GM21723 (cell line): Measurements from ENCODE around the gene RBBP4.
"Not testable (repeated sequence)": the region's sequence is repeated elsewhere in the genome, so short reads cannot be mapped to it uniquely, and the experiment has no call there.

ENCODE experiments used
- ATAC-seq: cut with Tn5 transposase; IDR thresholded peaks from one replicate; pipeline ENCODE4 v1.9.1; 2021; ENCODE audit warnings: mild to moderate bottlenecking, moderate library complexity; ENCODE audit not compliant: unreplicated experiment

Gene RBBP4

DNA sequence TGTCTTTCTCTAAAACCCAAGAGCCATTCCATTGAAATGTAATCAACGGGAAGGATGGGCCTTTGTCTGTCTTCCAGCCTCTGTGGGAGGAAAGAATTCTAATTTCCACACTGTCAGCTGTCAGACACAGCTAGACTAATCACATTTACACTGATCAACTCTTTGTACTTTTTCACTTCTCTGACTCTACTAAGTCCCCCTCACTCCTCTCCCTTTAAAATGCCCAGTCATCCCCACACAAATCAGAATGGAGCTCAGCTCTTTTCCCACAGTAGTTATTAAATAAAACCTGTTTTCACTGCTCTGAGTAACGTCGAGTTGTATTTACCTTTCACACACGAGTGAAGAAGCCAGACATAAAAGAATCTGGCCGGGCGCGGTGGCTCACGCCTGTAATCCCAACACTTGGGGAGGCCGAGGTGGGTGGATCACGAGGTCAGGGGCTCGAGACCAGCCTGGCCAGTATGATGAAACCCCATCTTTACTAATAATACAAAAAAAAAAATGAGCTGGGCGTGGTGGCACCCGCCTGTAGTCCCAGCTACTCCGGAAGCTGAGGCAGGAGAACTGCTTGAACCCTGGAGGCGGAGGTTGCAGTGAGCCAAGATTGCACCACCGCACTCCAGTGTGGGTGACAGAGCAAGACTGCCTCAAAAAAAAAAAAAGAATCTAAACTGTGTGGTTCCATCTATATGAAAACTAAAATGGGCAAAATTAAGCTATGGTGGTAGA is 13.9 kb upstream of the RBBP4 start:
- no peak for ATAC-seq

GRCh38 chr1:32639489-32640075 is 11.4 kb upstream of the RBBP4 start:
- ATAC-seq: no peak

DNA sequence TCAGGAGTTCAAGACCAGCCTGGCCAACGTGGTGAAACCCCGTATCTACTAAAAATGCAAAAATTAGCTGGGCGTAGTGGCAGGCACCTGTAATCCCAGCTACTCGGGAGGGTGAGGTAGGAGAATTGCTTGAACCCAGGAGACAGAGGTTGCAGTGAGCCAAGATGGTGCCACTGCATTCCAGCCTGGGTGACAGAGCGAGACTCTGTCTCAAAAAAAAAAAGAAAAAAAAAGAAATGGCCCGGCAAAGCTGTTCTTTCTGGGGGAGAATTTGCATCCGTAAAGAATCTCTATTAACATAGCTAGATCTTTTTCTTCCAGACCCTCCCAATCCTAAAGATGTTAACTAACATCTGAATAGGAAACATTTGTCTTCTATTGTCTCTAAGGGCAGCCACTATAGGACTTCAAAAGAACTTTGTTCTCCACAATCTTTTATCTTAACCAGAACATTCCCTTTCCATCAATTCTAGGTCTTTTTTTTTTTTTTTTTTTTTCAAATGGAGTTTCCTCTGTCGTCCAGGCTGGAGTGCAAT is 8.6 kb upstream of the RBBP4 start:
- ATAC-seq: not testable (repeated sequence)

DNA sequence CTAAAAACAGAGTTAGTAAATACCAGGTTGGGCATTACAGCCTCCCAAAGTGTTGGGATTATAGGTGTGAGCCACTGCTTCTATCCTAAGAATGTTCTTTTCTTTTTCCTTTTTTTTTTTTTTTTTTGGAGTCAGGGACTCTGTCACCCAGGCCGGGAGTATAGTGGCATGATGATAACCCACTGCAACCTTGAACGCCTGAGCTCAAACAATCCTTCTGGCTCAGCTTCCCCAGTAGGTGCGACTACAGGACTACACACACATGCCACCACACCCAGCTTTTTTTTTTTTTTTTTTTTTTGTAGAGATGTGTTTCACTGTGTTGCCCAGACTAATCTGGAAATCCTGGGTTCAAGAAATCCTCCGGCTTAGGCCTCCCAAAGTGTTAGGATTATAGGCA is 6.6 kb upstream of the RBBP4 start:
- no peak for ATAC-seq

DNA sequence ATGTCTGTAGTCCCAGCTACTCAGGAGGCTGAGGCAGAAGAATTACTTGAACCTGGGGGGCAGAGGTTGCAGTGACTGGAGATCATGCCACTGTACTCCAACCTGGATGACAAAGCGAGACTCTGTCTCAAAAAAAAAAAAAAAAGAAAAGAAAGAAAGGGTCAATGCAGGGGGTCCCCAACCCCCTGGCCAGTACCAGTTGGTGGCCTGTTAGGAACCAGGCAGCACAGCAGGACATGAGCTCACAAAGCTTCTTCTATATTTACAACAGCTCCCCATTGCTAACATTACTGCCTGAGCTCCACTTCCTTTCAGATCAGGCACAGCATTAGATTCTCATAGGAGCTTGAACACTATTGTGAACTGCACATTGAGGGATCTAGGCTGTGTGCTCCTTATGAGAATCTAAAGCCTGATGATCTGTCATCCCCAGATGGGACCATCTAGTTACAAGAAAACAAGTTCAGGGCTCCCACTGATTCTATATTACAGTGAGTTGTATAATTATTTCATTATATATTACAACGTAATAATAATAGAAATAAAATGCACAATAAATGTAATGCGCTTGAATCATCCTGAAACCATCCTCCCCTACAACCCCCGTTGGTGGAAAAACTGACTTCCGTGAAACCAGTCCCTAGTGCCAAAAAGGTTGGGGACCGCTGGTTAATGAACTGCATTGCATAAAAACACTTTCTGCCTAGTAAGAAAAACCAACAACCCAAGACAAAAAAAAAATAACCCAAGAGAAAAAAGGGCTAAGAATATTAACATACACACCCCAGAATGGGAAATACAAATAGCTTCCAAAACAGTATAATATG is 3.5 kb upstream of the RBBP4 start:
- no peak for ATAC-seq

DNA sequence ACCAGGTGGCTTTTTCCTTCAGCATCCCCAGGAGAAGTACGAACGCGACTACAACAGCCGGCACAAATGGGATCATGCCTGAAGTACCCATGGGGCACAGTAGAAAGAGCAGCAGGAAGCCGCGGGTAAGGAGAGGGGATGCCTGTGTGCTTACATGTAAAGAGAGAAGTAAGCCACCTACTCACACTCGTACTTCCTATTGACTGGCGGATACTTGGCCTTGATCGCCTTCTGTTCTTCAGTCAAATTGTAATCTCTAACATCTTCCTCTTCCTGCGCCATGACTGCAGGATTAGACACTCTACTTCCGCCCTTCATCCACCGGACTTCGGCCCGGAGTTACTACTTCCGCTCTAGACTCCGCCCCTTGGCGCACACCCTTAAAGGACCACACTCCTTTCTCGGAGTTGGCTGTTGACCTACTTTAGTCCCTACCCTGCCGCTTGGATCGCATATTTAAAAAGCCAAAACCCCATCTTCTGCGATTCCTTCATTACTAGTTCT is 708 bp upstream of the RBBP4 start, which contains the start of gene ZBTB8OS:
Gene ZBTB8OS (minus strand): TSS at position 303 of the 504 bp plus-strand sequence. CDS start 21 bp downstream, at position 282.
- ATAC-seq: peak; percentile 70

- ATAC-seq: peak; percentile 15
These were observed 559 bp downstream of the RBBP4 start for GRCh38 chr1:32651461-32652073.

GRCh38 chr1:32652244-32652962 is 1.4 kb downstream of the RBBP4 start:
- ATAC-seq: no peak

DNA sequence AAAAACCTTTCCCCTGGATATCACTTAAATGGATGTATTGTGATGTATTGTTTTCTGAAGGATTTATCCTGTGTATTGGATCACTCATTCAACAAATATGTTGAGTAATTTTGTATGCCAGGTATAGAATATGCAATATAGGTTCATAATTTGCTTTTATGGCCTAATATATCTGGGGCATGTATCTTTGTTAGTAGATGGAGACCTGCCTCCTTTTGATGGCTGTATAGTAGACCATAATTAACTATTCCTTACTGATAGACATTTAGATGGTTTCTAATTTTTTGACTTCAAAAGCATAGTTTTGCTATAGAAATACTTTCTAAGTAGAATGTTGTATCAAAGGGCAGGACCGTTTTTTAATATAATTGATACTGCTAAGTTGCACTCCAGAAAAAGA is 8.6 kb downstream of the RBBP4 start:
- no peak for ATAC-seq

DNA sequence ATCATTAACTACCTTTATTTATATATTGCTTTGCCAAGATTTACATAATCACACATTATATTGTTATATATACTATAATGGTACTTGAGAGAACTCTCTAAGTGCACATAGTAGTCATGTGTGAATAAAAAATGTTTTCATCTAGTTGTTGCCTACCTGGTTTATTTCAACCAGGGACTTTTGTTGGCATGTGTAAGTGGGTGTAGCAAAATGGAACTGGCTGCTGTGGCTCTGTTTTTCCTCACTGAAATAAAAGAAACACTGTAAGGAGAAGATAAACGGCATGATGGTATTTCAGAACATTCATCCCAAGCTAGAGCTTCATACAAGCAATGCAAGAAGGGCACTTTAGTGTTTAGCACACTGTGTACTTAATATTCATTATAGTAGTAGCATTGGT is 14.9 kb downstream of the RBBP4 start:
- ATAC-seq: no peak

DNA sequence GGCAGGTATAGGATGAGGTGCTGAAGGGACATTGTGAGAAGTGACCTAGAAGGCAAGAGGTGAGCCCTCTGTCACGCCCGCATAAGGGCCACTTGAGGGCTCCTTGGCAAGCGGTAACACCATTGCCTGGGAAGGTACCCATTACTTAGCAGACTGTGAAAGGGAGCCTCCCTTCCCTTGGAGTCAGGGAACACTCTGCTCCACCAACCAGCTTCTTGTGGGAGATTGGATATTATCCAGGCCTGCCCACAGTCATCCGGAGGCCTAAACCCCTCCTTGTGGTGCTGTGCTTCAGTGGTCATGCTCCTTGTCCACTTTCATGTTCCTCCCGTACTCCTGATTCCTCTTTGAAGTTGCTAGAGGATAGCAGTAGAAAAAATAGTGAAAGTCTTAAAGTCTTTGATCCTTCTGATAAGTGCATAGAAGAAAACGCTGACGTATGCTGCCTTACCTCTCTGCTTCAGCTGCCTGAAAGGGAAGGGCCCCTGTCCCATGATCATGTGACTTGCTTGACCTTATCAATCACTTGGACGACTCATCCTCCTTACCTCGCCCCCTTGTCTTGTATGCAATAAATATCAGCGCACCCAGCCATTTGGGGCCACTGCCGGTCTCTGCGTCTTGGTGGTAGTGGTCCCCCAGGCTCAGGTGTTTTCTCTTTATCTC is 16.0 kb downstream of the RBBP4 start:
- ATAC-seq: no peak

DNA sequence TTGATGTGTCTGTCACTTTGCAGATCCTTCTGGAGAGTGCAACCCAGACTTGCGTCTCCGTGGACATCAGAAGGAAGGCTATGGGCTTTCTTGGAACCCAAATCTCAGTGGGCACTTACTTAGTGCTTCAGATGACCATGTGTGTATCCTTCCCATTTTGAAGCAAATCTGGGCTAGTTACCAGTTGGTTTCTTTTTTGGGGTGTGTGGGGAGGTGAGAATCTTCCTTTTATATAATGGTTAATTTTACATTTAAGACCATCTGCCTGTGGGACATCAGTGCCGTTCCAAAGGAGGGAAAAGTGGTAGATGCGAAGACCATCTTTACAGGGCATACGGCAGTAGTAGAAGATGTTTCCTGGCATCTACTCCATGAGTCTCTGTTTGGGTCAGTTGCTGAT is 17.7 kb downstream of the RBBP4 start:
- ATAC-seq: not testable (repeated sequence)

DNA sequence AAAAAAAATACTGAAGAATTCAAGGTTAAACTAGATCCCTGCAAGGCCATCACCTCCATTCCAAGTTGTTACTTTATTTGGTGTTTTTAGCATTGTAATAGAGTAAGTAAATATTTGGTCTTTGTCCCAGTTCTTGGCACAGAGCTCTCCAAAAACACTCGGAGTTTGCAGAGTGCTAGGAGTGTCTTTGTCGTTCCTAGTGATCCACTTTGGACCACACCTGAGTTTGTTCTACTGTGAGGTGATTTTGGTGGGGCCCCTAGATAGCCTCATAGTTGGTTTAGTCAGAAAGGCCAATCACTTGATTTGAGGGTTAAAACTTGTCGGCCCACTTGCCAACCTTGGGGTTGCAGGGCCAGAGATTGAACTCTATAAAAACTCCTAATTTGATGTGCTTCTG is 25.9 kb downstream of the RBBP4 start:
- ATAC-seq: no peak

- not testable (repeated sequence) for ATAC-seq
These were observed 29.0 kb downstream of the RBBP4 start for GRCh38 chr1:32679993-32680392.

DNA sequence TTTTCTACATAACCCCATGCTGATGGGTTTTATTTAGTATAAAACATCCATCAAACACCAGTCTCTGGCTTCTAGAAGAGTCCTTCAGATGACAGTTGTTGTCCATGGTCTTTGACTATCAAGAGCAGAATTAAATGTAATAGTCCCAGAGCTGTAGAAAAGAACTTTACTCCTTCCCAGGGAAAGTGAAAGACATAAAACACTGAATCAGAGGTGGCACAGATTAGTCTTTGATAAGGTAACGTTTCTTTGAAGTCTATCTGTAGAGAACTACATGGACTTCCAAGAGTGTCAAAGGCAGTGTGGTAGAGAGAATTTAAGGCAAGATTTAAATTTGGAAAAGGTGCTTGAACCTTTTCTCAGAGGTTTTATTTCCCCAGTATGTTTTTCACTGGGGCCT is 29.6 kb downstream of the RBBP4 start:
- ATAC-seq: no peak

- ATAC-seq: no peak
These were observed 30.5 kb downstream of the RBBP4 start for GRCh38 chr1:32681509-32681908.

- ATAC-seq: no peak
These were observed 31.0 kb downstream of the RBBP4 start for GRCh38 chr1:32681999-32682398.

GRCh38 chr1:32683397-32683796 is 32.4 kb downstream of the RBBP4 start:
- ATAC-seq: no peak

DNA sequence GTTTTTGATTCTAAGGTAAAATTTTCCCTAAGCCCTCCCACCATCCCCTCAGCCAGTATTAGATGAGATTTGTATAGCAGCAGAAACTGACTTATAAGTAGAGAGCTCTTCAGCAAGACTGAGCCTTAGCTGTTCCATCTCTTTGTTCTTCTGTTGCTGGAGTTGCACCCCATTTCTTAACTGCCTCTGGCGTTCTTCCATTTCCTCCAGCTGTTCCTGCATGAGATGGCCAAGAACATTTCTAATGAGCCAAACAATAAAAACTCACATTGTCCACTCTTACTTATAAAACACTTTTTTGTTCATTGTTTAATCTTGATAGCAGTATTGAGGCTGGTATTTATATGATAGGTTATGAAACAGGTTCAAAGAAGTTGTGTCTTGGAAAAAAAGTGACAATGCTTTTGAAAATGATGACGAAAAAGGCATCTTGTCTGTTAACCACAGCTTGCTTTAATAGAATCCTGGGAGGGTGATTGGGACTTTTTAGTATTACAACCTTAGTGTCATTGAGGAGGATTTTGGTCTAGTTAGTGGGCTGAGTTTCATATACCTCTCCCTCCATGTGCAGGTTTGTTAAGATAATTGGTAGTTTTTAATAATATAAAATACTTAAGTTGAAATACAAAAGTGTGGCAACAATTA is 33.3 kb downstream of the RBBP4 start:
- ATAC-seq: no peak
